PC-3 (cell line): ENCODE measurements around the gene P3H3.

Source experiments
- CTCF ChIP-seq: fragments of 300-600 bp; sonication (generic); conservative IDR thresholded peaks from 2 replicates; pipeline ENCODE4 v1.5.1; 2017; ENCODE audit warnings: antibody characterized with exemption, low read depth, mild to moderate bottlenecking, low read length
- EZH2 ChIP-seq: fragments of 300-600 bp; sonication (generic); IDR thresholded peaks from one replicate; pipeline ENCODE4 v1.6.1; 2017; ENCODE audit warnings: antibody characterized with exemption, mild to moderate bottlenecking, low read length; ENCODE audit not compliant: unreplicated experiment
- EZH2phosphoT487 ChIP-seq: fragments of 300-600 bp; sonication (generic); IDR thresholded peaks from 2 replicates; pipeline ENCODE4 v1.6.1; 2018; ENCODE audit warnings: mild to moderate bottlenecking, antibody characterized with exemption, low read length, borderline replicate concordance

- TF ChIP-seq CTCF (no peak), EZH2 (no peak), EZH2phosphoT487 (no peak)
Measured at GRCh38 chr12:6790496-6791150, 37.6 kb upstream of the P3H3 start.
